HEK293 (cell line): ENCODE measurements around the gene GPBAR1.
A peak's percentile ranks its signal among the peaks of the same experiment; 100 is the strongest.

Experiments
- BCL11B ChIP-seq: fragments of 450-650 bp; formaldehyde crosslinking; IDR thresholded peaks from 2 replicates; pipeline ENCODE4 v1.5.1; 2016; ENCODE audit warnings: low read depth, missing biosample characterization, missing genetic modification characterization
- GLI2 ChIP-seq: fragments of 450-650 bp; formaldehyde crosslinking; IDR thresholded peaks from 2 replicates; pipeline ENCODE4; 2017; ENCODE audit warnings: missing biosample characterization, missing genetic modification characterization, low read depth, borderline replicate concordance
- IKZF3 ChIP-seq: fragments of 450-650 bp; IDR thresholded peaks from 2 replicates; pipeline ENCODE4 v1.5.0; 2018; ENCODE audit warnings: missing biosample characterization, mild to moderate bottlenecking, missing genetic modification characterization, moderate library complexity
- KLF16 ChIP-seq: fragments of 450-650 bp; formaldehyde crosslinking; IDR thresholded peaks from 2 replicates; pipeline ENCODE4 v1.5.1; 2017; ENCODE audit warnings: missing biosample characterization, missing genetic modification characterization
- KLF9 ChIP-seq: fragments of 450-650 bp; formaldehyde crosslinking; IDR thresholded peaks from 2 replicates; pipeline ENCODE4 v1.5.1; 2016; ENCODE audit warnings: missing biosample characterization, missing genetic modification characterization, low read depth
- SP3 ChIP-seq: fragments of 450-650 bp; formaldehyde crosslinking; IDR thresholded peaks from 2 replicates; pipeline ENCODE4 v1.5.1; 2016; ENCODE audit warnings: missing biosample characterization, missing genetic modification characterization
- TRIM28 ChIP-seq: IDR thresholded peaks from 2 replicates; pipeline ENCODE4 v1.6.1; 2011; ENCODE audit warnings: low read length, control low read depth, borderline replicate concordance
- ZBTB1 ChIP-seq: fragments of 450-650 bp; formaldehyde crosslinking; IDR thresholded peaks from 2 replicates; pipeline ENCODE4 v1.5.1; 2016; ENCODE audit warnings: missing biosample characterization, missing genetic modification characterization
- ZBTB10 ChIP-seq: fragments of 450-650 bp; formaldehyde crosslinking; IDR thresholded peaks from 2 replicates; pipeline ENCODE4 v1.5.1; 2016; ENCODE audit warnings: missing biosample characterization, missing genetic modification characterization
- ZNF223 ChIP-seq: fragments of 450-650 bp; formaldehyde crosslinking; IDR thresholded peaks from 2 replicates; pipeline ENCODE4 v1.5.1; 2016; ENCODE audit warnings: missing biosample characterization, missing genetic modification characterization
- ZNF274 ChIP-seq, 2 experiments: fragments of 200-500 bp in 1 of 2; fragments of 450-650 bp in 1 of 2; sonication (Bioruptor generic) in 1 of 2; formaldehyde crosslinking in 1 of 2; IDR thresholded peaks; 2 replicates each; pipeline versions ENCODE4 v1.5.1 to v1.6.1; 2014 to 2016; ENCODE audit warnings: borderline replicate concordance in 1 of 2, inconsistent platforms in 1 of 2, low read length in 1 of 2, missing biosample characterization in 1 of 2, missing genetic modification characterization in 1 of 2
- ZNF341 ChIP-seq: fragments of 450-650 bp; formaldehyde crosslinking; IDR thresholded peaks from 2 replicates; pipeline ENCODE4; 2016; ENCODE audit warnings: low read depth, missing biosample characterization, missing genetic modification characterization
- ZNF513 ChIP-seq: fragments of 450-650 bp; IDR thresholded peaks from 2 replicates; pipeline ENCODE4 v1.5.1; 2018; ENCODE audit warnings: missing biosample characterization, missing genetic modification characterization
- ZNF629 ChIP-seq: fragments of 450-650 bp; formaldehyde crosslinking; IDR thresholded peaks from 2 replicates; pipeline ENCODE4 v1.5.1; 2017; ENCODE audit warnings: missing biosample characterization, missing genetic modification characterization
- ZNF660 ChIP-seq: fragments of 450-650 bp; IDR thresholded peaks from 2 replicates; pipeline ENCODE4 v1.5.1; 2018; ENCODE audit warnings: missing biosample characterization, mild to moderate bottlenecking, missing genetic modification characterization
- ZNF664 ChIP-seq: fragments of 450-650 bp; formaldehyde crosslinking; IDR thresholded peaks from 2 replicates; pipeline ENCODE4 v1.5.1; 2016; ENCODE audit warnings: missing biosample characterization, missing genetic modification characterization
- ZSCAN18 ChIP-seq: fragments of 450-650 bp; formaldehyde crosslinking; IDR thresholded peaks from 2 replicates; pipeline ENCODE4 v1.5.1; 2016; ENCODE audit warnings: missing biosample characterization, missing genetic modification characterization
- ZSCAN30 ChIP-seq: fragments of 450-650 bp; IDR thresholded peaks from 2 replicates; pipeline ENCODE4 v1.5.1; 2018; ENCODE audit warnings: missing biosample characterization, mild to moderate bottlenecking, missing genetic modification characterization, moderate library complexity
- TF ChIP-seq, protein P1 (sequence below): IDR thresholded peaks from 2 replicates; pipeline ENCODE4 v1.6.1; 2011; ENCODE audit warnings: mild to moderate bottlenecking, low read depth, low read length, borderline replicate concordance
- TF ChIP-seq, protein P2 (sequence below): fragments of 450-650 bp; formaldehyde crosslinking; IDR thresholded peaks from 2 replicates; pipeline ENCODE4 v1.5.1; 2016; ENCODE audit warnings: missing biosample characterization, missing genetic modification characterization
- TF ChIP-seq, protein P3 (sequence below): fragments of 450-650 bp; formaldehyde crosslinking; IDR thresholded peaks from 2 replicates; pipeline ENCODE4 v1.5.1; 2017; ENCODE audit warnings: missing biosample characterization, mild to moderate bottlenecking, missing genetic modification characterization, moderate library complexity
- TF ChIP-seq, protein P4 (sequence below): fragments of 450-650 bp; formaldehyde crosslinking; IDR thresholded peaks from 2 replicates; pipeline ENCODE4 v1.5.1; 2016; ENCODE audit warnings: missing biosample characterization, missing genetic modification characterization
- TF ChIP-seq, protein P5 (sequence below): fragments of 450-650 bp; IDR thresholded peaks from 2 replicates; pipeline ENCODE4 v1.5.1; 2018; ENCODE audit warnings: missing biosample characterization, mild to moderate bottlenecking, missing genetic modification characterization

Gene GPBAR1

DNA sequence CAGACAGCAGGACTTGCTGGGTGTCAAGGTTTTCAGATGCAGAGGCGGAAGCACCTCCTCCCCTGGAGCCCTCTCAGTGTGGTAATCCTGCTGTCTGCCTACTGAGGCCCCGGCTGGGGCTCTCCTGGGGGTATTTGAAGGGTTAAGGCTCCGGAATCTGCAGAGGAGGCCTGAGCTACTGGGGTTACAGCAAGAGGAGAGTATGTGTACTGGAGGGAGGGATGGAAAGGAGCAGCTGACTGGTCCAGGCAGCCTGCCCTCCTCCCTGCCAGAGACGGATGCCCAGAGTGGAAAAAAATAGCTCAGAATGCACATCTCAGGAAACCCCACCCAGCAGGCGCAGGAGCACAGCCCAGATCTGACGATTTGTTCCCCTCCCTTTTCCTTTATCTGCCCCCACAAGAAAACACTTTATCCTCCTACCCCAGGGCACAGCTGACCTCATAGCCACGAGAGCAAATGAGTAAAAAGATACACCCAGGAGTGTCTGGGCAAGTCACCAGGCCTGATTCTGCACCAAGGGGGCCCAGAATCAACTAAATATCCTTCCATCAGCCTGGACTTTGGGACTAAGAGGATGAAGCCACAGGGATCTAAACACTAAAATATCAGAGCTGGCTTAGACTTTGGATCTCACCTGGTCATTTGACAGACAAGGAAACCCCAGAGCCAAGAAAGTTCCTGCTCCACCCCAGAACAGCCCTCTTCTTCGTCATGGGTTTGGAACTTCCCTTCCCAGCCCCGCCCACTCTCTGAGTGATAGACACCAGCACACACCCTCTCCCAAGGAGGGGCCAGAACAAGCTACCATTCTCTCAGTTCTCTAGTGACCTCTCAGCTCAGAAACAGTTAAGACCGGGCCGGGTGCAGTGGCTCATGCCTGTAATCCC lies 26.0 kb downstream of the GPBAR1 start (continued):
- TF ChIP-seq, protein P1, sequence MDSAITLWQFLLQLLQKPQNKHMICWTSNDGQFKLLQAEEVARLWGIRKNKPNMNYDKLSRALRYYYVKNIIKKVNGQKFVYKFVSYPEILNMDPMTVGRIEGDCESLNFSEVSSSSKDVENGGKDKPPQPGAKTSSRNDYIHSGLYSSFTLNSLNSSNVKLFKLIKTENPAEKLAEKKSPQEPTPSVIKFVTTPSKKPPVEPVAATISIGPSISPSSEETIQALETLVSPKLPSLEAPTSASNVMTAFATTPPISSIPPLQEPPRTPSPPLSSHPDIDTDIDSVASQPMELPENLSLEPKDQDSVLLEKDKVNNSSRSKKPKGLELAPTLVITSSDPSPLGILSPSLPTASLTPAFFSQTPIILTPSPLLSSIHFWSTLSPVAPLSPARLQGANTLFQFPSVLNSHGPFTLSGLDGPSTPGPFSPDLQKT, result no peak
- TF ChIP-seq SP3 (peak; percentile 68), ZBTB10 (no peak), ZSCAN18 (tag by site-specific recombination) (no peak), ZNF223 (tag by site-specific recombination) (peak; percentile 48; the same call in 1 of the 2 replicates), KLF9 (peak; percentile 79), ZNF341 (tag by site-specific recombination) (peak; percentile 79), KLF16 (tag by site-specific recombination) (no peak), ZNF660 (peak; percentile 55; the same call in 1 of the 2 replicates), ZBTB1 (tag by site-specific recombination) (no peak), TRIM28 (peak; percentile 46; the same call in 1 of the 2 replicates), BCL11B (tag by site-specific recombination) (no peak), ZNF664 (peak; percentile 68), ZNF513 (tag by site-specific recombination) (peak; percentile 58; the same call in 1 of the 2 replicates), ZNF274 (IDR thresholded peaks at IDR 0.05; ENCODE audit: low read length) (no peak), ZNF274 (tag by site-specific recombination; IDR thresholded peaks at IDR 0.05; ENCODE audit: borderline replicate concordance) (no peak), IKZF3 (tag by site-specific recombination) (peak; percentile 50; the same call in 1 of the 2 replicates), ZNF629 (tag by site-specific recombination) (peak; percentile 95), ZSCAN30 (tag by site-specific recombination) (no peak), GLI2 (tag by site-specific recombination) (no peak)
- TF ChIP-seq, protein P2, sequence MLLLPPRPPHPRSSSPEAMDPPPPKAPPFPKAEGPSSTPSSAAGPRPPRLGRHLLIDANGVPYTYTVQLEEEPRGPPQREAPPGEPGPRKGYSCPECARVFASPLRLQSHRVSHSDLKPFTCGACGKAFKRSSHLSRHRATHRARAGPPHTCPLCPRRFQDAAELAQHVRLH, result no peak
- TF ChIP-seq, protein P3, sequence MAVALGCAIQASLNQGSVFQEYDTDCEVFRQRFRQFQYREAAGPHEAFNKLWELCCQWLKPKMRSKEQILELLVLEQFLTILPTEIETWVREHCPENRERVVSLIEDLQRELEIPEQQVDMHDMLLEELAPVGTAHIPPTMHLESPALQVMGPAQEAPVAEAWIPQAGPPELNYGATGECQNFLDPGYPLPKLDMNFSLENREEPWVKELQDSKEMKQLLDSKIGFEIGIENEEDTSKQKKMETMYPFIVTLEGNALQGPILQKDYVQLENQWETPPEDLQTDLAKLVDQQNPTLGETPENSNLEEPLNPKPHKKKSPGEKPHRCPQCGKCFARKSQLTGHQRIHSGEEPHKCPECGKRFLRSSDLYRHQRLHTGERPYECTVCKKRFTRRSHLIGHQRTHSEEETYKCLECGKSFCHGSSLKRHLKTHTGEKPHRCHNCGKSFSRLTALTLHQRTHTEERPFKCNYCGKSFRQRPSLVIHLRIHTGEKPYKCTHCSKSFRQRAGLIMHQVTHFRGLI (tag by site-specific recombination), result peak; percentile 33; the same call in 1 of the 2 replicates
- TF ChIP-seq, protein P4, sequence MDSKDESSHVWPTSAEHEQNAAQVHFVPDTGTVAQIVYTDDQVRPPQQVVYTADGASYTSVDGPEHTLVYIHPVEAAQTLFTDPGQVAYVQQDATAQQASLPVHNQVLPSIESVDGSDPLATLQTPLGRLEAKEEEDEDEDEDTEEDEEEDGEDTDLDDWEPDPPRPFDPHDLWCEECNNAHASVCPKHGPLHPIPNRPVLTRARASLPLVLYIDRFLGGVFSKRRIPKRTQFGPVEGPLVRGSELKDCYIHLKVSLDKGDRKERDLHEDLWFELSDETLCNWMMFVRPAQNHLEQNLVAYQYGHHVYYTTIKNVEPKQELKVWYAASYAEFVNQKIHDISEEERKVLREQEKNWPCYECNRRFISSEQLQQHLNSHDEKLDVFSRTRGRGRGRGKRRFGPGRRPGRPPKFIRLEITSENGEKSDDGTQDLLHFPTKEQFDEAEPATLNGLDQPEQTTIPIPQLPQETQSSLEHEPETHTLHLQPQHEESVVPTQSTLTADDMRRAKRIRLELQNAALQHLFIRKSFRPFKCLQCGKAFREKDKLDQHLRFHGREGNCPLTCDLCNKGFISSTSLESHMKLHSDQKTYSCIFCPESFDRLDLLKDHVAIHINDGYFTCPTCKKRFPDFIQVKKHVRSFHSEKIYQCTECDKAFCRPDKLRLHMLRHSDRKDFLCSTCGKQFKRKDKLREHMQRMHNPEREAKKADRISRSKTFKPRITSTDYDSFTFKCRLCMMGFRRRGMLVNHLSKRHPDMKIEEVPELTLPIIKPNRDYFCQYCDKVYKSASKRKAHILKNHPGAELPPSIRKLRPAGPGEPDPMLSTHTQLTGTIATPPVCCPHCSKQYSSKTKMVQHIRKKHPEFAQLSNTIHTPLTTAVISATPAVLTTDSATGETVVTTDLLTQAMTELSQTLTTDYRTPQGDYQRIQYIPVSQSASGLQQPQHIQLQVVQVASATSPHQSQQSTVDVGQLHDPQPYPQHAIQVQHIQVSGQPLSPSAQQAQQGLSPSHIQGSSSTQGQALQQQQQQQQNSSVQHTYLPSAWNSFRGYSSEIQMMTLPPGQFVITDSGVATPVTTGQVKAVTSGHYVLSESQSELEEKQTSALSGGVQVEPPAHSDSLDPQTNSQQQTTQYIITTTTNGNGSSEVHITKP (tag by site-specific recombination), result peak; percentile 99
- TF ChIP-seq, protein P5, sequence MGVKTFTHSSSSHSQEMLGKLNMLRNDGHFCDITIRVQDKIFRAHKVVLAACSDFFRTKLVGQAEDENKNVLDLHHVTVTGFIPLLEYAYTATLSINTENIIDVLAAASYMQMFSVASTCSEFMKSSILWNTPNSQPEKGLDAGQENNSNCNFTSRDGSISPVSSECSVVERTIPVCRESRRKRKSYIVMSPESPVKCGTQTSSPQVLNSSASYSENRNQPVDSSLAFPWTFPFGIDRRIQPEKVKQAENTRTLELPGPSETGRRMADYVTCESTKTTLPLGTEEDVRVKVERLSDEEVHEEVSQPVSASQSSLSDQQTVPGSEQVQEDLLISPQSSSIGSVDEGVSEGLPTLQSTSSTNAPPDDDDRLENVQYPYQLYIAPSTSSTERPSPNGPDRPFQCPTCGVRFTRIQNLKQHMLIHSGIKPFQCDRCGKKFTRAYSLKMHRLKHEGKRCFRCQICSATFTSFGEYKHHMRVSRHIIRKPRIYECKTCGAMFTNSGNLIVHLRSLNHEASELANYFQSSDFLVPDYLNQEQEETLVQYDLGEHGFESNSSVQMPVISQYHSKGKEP, result no peak
